ENCODE data around the gene THAP12. TPM values are rescaled to one million over a fixed set of nuclear protein-coding genes. Genes with fewer than 3 reads are reported as not detected.

Gene THAP12
- total and polyA plus RNA-seq, 2 of the 13 experiments (the other 11 are each of a cell fraction or from before 2014, with no cell fraction given): 18.8 to 51.3 TPM

DNA sequence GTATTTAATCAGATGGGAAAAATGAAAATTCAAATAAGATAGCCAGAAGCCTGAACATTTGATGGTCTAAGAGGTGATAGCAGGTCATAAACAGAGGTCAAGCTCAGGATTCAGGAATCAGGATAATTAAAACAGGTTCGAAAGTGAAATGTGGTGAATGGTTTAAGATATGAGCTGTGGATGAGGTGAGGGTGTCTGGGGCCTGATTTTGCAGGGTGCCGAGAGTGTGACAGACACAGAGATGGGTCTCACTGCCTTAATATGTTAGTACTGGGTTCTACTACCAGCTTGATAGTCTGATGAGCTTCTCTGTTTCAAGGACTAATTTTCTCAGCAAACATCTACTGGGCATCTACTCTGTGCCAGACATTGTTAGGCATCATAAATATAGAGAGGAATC lies 44.0 kb upstream of the THAP12 start:
- no peak for FAIRE-seq
- no peak for DNase-seq (ENCODE audit: low spot score)
- in situ Hi-C loops (cut with HindIII; ENCODE audit: extremely low pct_ligation_motif_present, low pct_unique_long_range_greater_than_20kb) (no loop called here), intact Hi-C loops (cut with micrococcal nuclease; ENCODE audit: unreplicated experiment) (loop anchor here (5.0 kb wide), 1 partner anchor 38 kb away; no protein-coding TSS in a partner anchor)
- Histone ChIP-seq H2AFZ (ENCODE audit: low read length) (no peak overlapping the region), H4K20me1 (ENCODE audit: insufficient read depth, low read length) (no peaks in the 10 kb centered on the region), H3K9ac (ENCODE audit: insufficient read depth, low read depth, low read length) (no peak overlapping the region), H3K79me2 (ENCODE audit: insufficient read depth, low read length) (no peaks in the 10 kb centered on the region), H3K4me3 (replicated peaks in 1 of 3; ENCODE audit: insufficient read depth in 1 of 3, low read depth in 2 of 3, low read length in 3 of 3) (no peak overlapping the region), H3K4me2 (ENCODE audit: low read depth, low read length) (no peak overlapping the region), H3K27me3 (ENCODE audit: control insufficient read depth in 1 of 2, insufficient read depth in 2 of 2, low read length in 2 of 2) (peaks cover 1 to 13% of the 10 kb centered on the region in 2 experiments; a peak in 1 of 5 replicates), H3K9me3 (ENCODE audit: low read length) (no peaks in the 10 kb centered on the region), H3K36me3 (replicated peaks in 1 of 2; ENCODE audit: control insufficient read depth in 1 of 2, insufficient read depth in 2 of 2, low read length in 2 of 2) (no peaks in the 10 kb centered on the region), H3K27ac (ENCODE audit: extremely low read length, insufficient read depth, low read length) (no peak overlapping the region), H3K4me1 (ENCODE audit: insufficient read depth, low read length) (no peaks in the 10 kb centered on the region)
- ChIA-PET CTCF (ENCODE audit: low intra/inter-chr PET ratio, low total read pairs) (no interaction called here), POLR2A (no interaction called here)
- no peak for ATAC-seq
- BruUV-seq (replicated peaks): no TSS peak
- no peak for TF ChIP-seq ZNF138 (CRISPR knock-in tag; IDR thresholded peaks at IDR 0.05; ENCODE audit: low read depth)
- TF ChIP-seq KDM5B (CRISPR knock-in tag; IDR thresholded peaks at IDR 0.05; ENCODE audit: borderline replicate concordance): no peak
- TF ChIP-seq KLF13 (CRISPR knock-in tag; IDR thresholded peaks at IDR 0.05): no peak
- no peak for TF ChIP-seq ZNF275 (CRISPR knock-in tag; IDR thresholded peaks at IDR 0.05; ENCODE audit: borderline replicate concordance)
- TF ChIP-seq EHMT2 (IDR thresholded peaks at IDR 0.05; ENCODE audit: borderline replicate concordance, low read depth, low read length): no peak
- no peak for TF ChIP-seq KDM2A (CRISPR knock-in tag; IDR thresholded peaks at IDR 0.05; ENCODE audit: borderline replicate concordance, low read depth)
- TF ChIP-seq ZFYVE20 (CRISPR knock-in tag; IDR thresholded peaks at IDR 0.05; ENCODE audit: borderline replicate concordance, low read depth): no peak
- no peak for TF ChIP-seq KAT2B (IDR thresholded peaks at IDR 0.05; ENCODE audit: borderline replicate concordance, low read depth, low read length)
- no peak for TF ChIP-seq YEATS4 (CRISPR knock-in tag; IDR thresholded peaks at IDR 0.05; ENCODE audit: borderline replicate concordance)
- no peak for TF ChIP-seq HNF4G (IDR thresholded peaks at IDR 0.05; ENCODE audit: borderline replicate concordance, low read depth, low read length)
- TF ChIP-seq HNF4G (CRISPR knock-in tag; IDR thresholded peaks at IDR 0.05; ENCODE audit: borderline replicate concordance, low read depth): no peak
- TF ChIP-seq CHD4 (IDR thresholded peaks at IDR 0.05; ENCODE audit: borderline replicate concordance, low read length): no peak
- no peak for TF ChIP-seq NFKBIZ (CRISPR knock-in tag; IDR thresholded peaks at IDR 0.05)
- TF ChIP-seq, protein P1, sequence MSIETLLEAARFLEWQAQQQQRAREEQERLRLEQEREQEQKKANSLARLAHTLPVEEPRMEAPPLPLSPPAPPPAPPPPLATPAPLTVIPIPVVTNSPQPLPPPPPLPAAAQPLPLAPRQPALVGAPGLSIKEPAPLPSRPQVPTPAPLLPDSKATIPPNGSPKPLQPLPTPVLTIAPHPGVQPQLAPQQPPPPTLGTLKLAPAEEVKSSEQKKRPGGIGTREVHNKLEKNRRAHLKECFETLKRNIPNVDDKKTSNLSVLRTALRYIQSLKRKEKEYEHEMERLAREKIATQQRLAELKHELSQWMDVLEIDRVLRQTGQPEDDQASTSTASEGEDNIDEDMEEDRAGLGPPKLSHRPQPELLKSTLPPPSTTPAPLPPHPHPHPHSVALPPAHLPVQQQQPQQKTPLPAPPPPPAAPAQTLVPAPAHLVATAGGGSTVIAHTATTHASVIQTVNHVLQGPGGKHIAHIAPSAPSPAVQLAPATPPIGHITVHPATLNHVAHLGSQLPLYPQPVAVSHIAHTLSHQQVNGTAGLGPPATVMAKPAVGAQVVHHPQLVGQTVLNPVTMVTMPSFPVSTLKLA (IDR thresholded peaks at IDR 0.05): no peak
- no peak for TF ChIP-seq REL (CRISPR knock-in tag; conservative IDR thresholded peaks at IDR 0.05)
- no peak for TF ChIP-seq HMGXB3 (CRISPR knock-in tag; IDR thresholded peaks at IDR 0.05; ENCODE audit: borderline replicate concordance)
- TF ChIP-seq POLR2AphosphoS2 (IDR thresholded peaks at IDR 0.05; ENCODE audit: low read depth, low read length): no peak
- TF ChIP-seq ZNF598 (CRISPR knock-in tag; IDR thresholded peaks at IDR 0.05; ENCODE audit: borderline replicate concordance): no peak
- WGBS (ENCODE audit: low lambda C conversion rate): 0% methylated on average over 2 of the region's 2 CpGs

Measured in HepG2 (cell line).